NT2/D1 (cell line): ENCODE results near the gene FRMD3.
"Not testable (repeated sequence)": the region's sequence is repeated elsewhere in the genome, so short reads cannot be mapped to it uniquely, and the experiment has no call there.

Experiments used
- YY1 ChIP-seq: IDR thresholded peaks from 2 replicates; pipeline ENCODE4 v1.6.1; 2011; ENCODE audit not compliant: insufficient read length, insufficient read depth
- ZNF274 ChIP-seq: IDR thresholded peaks from 2 replicates; pipeline ENCODE4 v1.6.1; 2011; ENCODE audit warnings: mild to moderate bottlenecking, low read depth, low read length

- TF ChIP-seq YY1, ZNF274: not testable (repeated sequence)
Observed at GRCh38 chr9:83517980-83518379, 20.2 kb downstream of the FRMD3 start.
